Measurements from ENCODE around the gene TRAM2. TPM values are rescaled to one million over a fixed set of nuclear protein-coding genes. Genes with fewer than 3 reads are reported as not detected.

The TRAM2 gene
- total and polyA plus RNA-seq, 7 donors = 2.1 to 5.7 (median 4.3) TPM

- no peak overlapping the region for H3K27ac ChIP-seq
- no peak for ATAC-seq
- H3K4me3 ChIP-seq = no peak overlapping the region
- H3K27me3 ChIP-seq (ENCODE audit: insufficient read depth in 3 of 3, low read length in 2 of 3) = no peaks in the 10 kb centered on the region
- TF ChIP-seq, protein P1, sequence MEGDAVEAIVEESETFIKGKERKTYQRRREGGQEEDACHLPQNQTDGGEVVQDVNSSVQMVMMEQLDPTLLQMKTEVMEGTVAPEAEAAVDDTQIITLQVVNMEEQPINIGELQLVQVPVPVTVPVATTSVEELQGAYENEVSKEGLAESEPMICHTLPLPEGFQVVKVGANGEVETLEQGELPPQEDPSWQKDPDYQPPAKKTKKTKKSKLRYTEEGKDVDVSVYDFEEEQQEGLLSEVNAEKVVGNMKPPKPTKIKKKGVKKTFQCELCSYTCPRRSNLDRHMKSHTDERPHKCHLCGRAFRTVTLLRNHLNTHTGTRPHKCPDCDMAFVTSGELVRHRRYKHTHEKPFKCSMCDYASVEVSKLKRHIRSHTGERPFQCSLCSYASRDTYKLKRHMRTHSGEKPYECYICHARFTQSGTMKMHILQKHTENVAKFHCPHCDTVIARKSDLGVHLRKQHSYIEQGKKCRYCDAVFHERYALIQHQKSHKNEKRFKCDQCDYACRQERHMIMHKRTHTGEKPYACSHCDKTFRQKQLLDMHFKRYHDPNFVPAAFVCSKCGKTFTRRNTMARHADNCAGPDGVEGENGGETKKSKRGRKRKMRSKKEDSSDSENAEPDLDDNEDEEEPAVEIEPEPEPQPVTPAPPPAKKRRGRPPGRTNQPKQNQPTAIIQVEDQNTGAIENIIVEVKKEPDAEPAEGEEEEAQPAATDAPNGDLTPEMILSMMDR (IDR thresholded peaks at IDR 0.05) = no peak
- intact Hi-C loops (cut with DNase I) = no loop called here
- H3K9me3 ChIP-seq = no peaks in the 10 kb centered on the region
- no peaks in the 10 kb centered on the region for H3K36me3 ChIP-seq (ENCODE audit: insufficient read depth in 1 of 2, low read depth in 1 of 2)
- WGBS, 3 donors = 72 to 75% (median 74%) methylated on average over 9 of the region's 9 CpGs
- DNase-seq = no peak
- H3K4me1 ChIP-seq = peaks cover 45% of the 10 kb centered on the region
Measured at GRCh38 chr6:52547647-52548352, 29.1 kb downstream of the TRAM2 start.

DNA sequence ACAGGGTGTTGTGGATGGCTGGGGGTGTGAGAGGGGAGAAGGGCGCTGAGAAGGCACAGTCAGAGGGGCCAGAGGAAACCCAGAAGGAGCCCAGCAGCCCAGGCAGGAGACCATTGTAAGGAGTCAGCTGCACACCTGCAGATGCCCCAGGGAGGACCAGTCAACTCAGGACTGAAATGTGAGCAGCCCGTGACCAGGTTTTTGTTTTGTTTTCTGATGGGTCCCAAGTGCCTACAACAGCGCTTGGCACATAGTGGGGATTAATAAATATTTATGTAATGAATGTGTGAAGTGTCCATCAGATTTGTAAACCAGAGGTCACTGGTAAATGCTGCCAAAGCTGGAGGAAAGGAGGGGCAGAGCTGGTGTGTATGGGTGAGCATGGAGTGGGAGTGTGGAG lies 30.2 kb downstream of the TRAM2 start:
- TF ChIP-seq, protein P1 (IDR thresholded peaks at IDR 0.05) = no peak
- intact Hi-C loops (cut with DNase I) = no loop called here

DNA sequence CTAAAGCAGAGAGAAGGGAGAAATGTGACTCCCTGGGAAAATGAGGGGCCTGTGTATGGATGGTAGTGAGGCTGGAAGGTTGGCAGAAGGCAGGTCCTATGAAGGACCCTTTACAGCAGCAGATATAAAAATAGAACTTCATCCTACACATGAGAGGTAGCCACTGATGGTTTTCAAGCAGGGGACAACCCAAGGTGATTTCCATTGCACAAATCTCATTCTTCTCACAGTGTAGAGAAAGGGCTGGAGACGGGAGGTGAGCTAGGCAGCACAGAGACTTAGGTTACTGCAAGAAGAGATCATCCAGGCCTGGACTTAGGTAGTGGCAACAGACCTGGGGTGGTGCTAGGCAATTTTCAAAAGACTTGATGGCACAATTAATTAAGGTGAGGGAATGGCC lies 30.7 kb downstream of the TRAM2 start:
- Histone ChIP-seq H3K27me3 (ENCODE audit: insufficient read depth in 3 of 3, low read length in 2 of 3) (no peaks in the 10 kb centered on the region), H3K4me1 (peaks cover 33% of the 10 kb centered on the region), H3K4me3 (no peak overlapping the region), H3K27ac (no peak overlapping the region), H3K36me3 (ENCODE audit: insufficient read depth in 1 of 2, low read depth in 1 of 2) (no peaks in the 10 kb centered on the region), H3K9me3 (no peaks in the 10 kb centered on the region)
- ATAC-seq = no peak
- TF ChIP-seq, protein P1 (IDR thresholded peaks at IDR 0.05) = no peak
- no peak for DNase-seq
- WGBS, 3 donors = 91 to 100% (median 92%) methylated on average over 1 of the region's 1 CpG
- intact Hi-C loops (cut with DNase I) = no loop called here

More for the DNA sequence above, 30.2 kb downstream of the TRAM2 start:
- Histone ChIP-seq H3K27ac (no peak overlapping the region), H3K4me3 (no peak overlapping the region), H3K4me1 (peaks cover 38% of the 10 kb centered on the region), H3K27me3 (ENCODE audit: insufficient read depth in 3 of 3, low read length in 2 of 3) (no peaks in the 10 kb centered on the region), H3K36me3 (ENCODE audit: insufficient read depth in 1 of 2, low read depth in 1 of 2) (no peaks in the 10 kb centered on the region), H3K9me3 (no peaks in the 10 kb centered on the region)
- DNase-seq = no peak
- WGBS, 3 donors = 91 to 99% (median 94%) methylated on average over 3 of the region's 3 CpGs
- no peak for ATAC-seq

- TF ChIP-seq, protein P1 (IDR thresholded peaks at IDR 0.05) = no peak
- intact Hi-C loops (cut with DNase I) = no loop called here
- Histone ChIP-seq H3K36me3 (ENCODE audit: insufficient read depth in 1 of 2, low read depth in 1 of 2) (no peaks in the 10 kb centered on the region), H3K27ac (no peak overlapping the region), H3K27me3 (ENCODE audit: insufficient read depth in 3 of 3, low read length in 2 of 3) (no peaks in the 10 kb centered on the region), H3K4me3 (no peak overlapping the region), H3K9me3 (no peaks in the 10 kb centered on the region), H3K4me1 (peaks cover 27% of the 10 kb centered on the region)
- ATAC-seq (no peak), DNase-seq (no peak)
- 88 to 92% (median 91%) methylated on average over 6 of the region's 6 CpGs for WGBS, 3 donors
Measured at GRCh38 chr6:52545406-52546119, 31.3 kb downstream of the TRAM2 start.
